ENCODE data around the gene ARRB2. TPM values are rescaled to one million over a fixed set of nuclear protein-coding genes. Genes with fewer than 3 reads are reported as not detected.

The ARRB2 gene
- total RNA-seq, 1 donor from 2014 or later, result 189 TPM

DNA sequence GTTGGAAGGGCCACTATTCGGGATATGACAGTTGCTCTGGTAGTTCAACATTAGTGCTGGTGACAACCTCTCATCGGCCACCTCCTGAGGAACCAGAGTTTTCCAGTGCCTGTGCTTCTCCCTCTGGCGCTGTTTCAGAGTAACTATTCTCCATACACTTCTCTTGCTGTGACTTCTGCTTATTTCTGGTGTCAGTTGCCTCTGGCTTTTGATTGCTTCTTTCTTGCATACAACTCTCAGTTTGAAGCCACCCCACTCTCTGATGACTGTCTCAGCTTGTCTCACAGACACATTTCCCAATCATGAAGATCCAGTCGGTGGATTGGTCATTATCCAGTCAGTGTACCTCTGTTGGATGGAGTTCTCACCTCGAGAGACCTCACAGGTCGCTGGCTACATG, 57.9 kb downstream of the ARRB2 start:
- Mint-ChIP-seq H3K36me3 (ENCODE audit: low read depth) (no peaks in the 10 kb centered on the region), H3K4me1 (peaks cover 14% of the 10 kb centered on the region), H3K4me3 (no peak overlapping the region), H3K27ac (no peak overlapping the region), H3K27me3 (peaks cover 8% of the 10 kb centered on the region), H3K9me3 (no peaks in the 10 kb centered on the region)
- no peak for DNase-seq
- intact Hi-C loops (cut with micrococcal nuclease), result no loop called here

DNA sequence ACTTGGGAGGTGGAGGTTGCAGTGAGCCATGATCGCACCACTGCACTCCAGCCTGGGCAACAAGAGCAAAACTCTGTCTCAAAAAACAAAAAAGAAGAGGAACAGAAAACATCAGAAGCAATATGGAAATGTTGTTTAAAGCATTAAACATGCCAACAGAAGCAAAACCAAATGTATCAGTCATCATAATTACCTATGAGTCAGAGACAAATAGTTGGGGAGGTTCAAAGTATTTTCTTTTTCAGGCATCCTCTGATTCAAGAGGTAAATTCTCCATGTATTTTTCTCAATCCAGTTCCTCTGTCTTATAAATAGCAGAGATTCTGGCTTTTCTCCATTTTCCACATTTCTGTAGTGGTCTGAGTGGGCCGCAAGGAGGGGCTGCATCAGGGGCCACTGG, 59.2 kb downstream of the ARRB2 start:
- H3K9me3 Mint-ChIP-seq, result no peaks in the 10 kb centered on the region
- no peak overlapping the region for H3K4me3 Mint-ChIP-seq
- H3K4me1 Mint-ChIP-seq, result peaks cover 14% of the 10 kb centered on the region
- no peaks in the 10 kb centered on the region for H3K36me3 Mint-ChIP-seq (ENCODE audit: low read depth)
- H3K27ac Mint-ChIP-seq, result peak overlapping the region; percentile 37
- DNase-seq, result no peak
- intact Hi-C loops (cut with micrococcal nuclease), result no loop called here
- peaks cover 8% of the 10 kb centered on the region for H3K27me3 Mint-ChIP-seq

Other genes starting within 250 kb of the ARRB2 start
- gene SPNS2, start 211.8 kb upstream of the ARRB2 start, total RNA-seq, result 0.17 and 0.28 TPM in 2 replicates
- 178 and 181 TPM in 2 replicates for gene MYBBP1A, start 155.2 kb upstream of the ARRB2 start, total RNA-seq
- not detected in 2 replicates for gene GGT6, start 150.1 kb upstream of the ARRB2 start, total RNA-seq
- not detected in 2 replicates for gene SMTNL2, start 126.1 kb upstream of the ARRB2 start, total RNA-seq
- not detected in 2 replicates for gene ALOX15, start 69.0 kb upstream of the ARRB2 start, total RNA-seq
- gene PELP1, start 6.5 kb upstream of the ARRB2 start, total RNA-seq, result 140 and 141 TPM in 2 replicates
- gene MED11, start 20.8 kb downstream of the ARRB2 start, total RNA-seq, result 19.1 and 20.4 TPM in 2 replicates
- not detected in 2 replicates for gene ZMYND15, start 29.2 kb downstream of the ARRB2 start, total RNA-seq
- gene CXCL16, start 29.3 kb downstream of the ARRB2 start, total RNA-seq, result 1.8 and 2.5 TPM in 2 replicates
- gene TM4SF5, start 61.3 kb downstream of the ARRB2 start, total RNA-seq, result not detected in 2 replicates
- gene VMO1, start 75.7 kb downstream of the ARRB2 start, total RNA-seq, result not detected in 2 replicates
- not detected in 2 replicates for gene GLTPD2, start 78.3 kb downstream of the ARRB2 start, total RNA-seq
- gene PSMB6, start 85.5 kb downstream of the ARRB2 start, total RNA-seq, result 208 and 209 TPM in 2 replicates
- 14.5 and 16.1 TPM in 2 replicates for gene PLD2, start 96.5 kb downstream of the ARRB2 start, total RNA-seq
- gene MINK1, start 122.7 kb downstream of the ARRB2 start, total RNA-seq, result 56.1 and 59.7 TPM in 2 replicates
- 1.4 and 1.7 TPM in 2 replicates for gene C17orf107, start 188.9 kb downstream of the ARRB2 start, total RNA-seq
- gene CHRNE, start 192.5 kb downstream of the ARRB2 start, total RNA-seq, result 0.42 and 0.64 TPM in 2 replicates
- gene GP1BA, start 221.6 kb downstream of the ARRB2 start, total RNA-seq, result not detected in 2 replicates
- gene SLC25A11, start 229.4 kb downstream of the ARRB2 start, total RNA-seq, result 104 and 106 TPM in 2 replicates
- 119 and 125 TPM in 2 replicates for gene RNF167, start 229.6 kb downstream of the ARRB2 start, total RNA-seq
- 1,471 and 1,473 TPM in 2 replicates for gene PFN1, start 237.9 kb downstream of the ARRB2 start, total RNA-seq
- gene ENO3, start 240.5 kb downstream of the ARRB2 start, total RNA-seq, result 45.3 and 51.0 TPM in 2 replicates